ENCODE data around the gene MCM3AP. TPM values are rescaled to one million over a fixed set of nuclear protein-coding genes. Genes with fewer than 3 reads are reported as not detected.
A peak's percentile ranks its signal among the peaks of the same experiment; 100 is the strongest.

The MCM3AP gene
- total RNA-seq, 1 donor from 2014 or later = 72.4 TPM

DNA sequence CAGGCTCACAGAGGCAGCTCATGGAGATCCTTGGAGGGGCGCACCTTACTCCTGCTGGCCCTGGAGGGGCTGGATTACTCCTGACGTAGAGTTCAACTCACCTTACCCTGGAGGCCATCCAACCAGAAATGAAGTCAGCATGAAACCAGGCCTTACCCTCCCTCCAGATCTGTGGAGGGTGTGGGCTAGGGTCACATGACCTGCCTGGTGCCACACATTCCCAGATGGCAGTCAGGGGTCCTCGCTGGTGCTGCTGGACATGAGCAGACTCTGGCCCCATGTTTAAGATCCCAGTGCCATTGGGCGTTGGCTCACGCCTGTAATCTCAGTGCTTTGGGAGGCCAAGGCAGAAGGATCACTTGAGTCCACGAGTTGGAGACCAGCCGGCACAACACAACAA, 33.8 kb upstream of the MCM3AP start:
- Histone ChIP-seq H3K4me3 (no peak overlapping the region), H3K36me3 (no peaks in the 10 kb centered on the region), H3K27ac (peak overlapping the region; percentile 34), H2AFZ (replicated peaks) (no peak overlapping the region), H3K4me2 (no peak overlapping the region), H3K79me2 (ENCODE audit: low read depth) (peaks cover 49% of the 10 kb centered on the region), H3K27me3 (no peaks in the 10 kb centered on the region), H3F3A (ENCODE audit: low read depth) (peaks cover 26% of the 10 kb centered on the region), H3K9me3 (ENCODE audit: low read depth) (no peaks in the 10 kb centered on the region), H3K9ac (no peak overlapping the region), H3K4me1 (peaks cover 29% of the 10 kb centered on the region), H4K20me1 (ENCODE audit: low read depth) (peaks cover 65% of the 10 kb centered on the region)
- DNase-seq (ENCODE audit: low spot score) = no peak
- H3K4me1 Mint-ChIP-seq = peaks cover 29% of the 10 kb centered on the region
- H3K9me3 Mint-ChIP-seq = no peaks in the 10 kb centered on the region
- TF ChIP-seq EZH2 (IDR thresholded peaks at IDR 0.05) = no peak
- no peak for TF ChIP-seq EZH2phosphoT487 (IDR thresholded peaks at IDR 0.05)
- no peak for TF ChIP-seq CTCF (IDR thresholded peaks at IDR 0.05)
- H3K27me3 Mint-ChIP-seq (ENCODE audit: insufficient read depth, low read depth) = peaks cover 2% of the 10 kb centered on the region
- H3K27ac Mint-ChIP-seq = no peak overlapping the region
- peaks cover 10% of the 10 kb centered on the region for H3K36me3 Mint-ChIP-seq
- no peak overlapping the region for H3K4me3 Mint-ChIP-seq

DNA sequence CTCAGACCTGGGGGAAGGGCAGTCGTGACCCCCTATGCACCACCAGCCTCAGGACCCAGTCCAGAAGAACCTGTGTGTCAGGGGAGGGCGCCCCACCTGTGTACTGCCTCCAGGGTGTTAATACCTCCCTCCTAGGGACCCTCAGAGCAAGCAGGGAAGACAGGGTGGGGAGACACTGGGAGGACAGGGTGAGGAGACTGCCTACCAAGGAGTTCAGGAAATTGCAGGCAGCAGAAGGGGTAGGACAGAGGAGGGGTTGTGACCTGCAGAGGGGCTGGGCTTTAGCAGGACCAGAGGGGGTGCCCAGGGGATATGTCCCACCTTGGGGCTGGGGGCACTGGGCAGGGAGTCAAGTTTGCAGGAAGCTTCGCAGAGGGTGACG, 33.0 kb upstream of the MCM3AP start:
- H3K36me3 ChIP-seq = no peaks in the 10 kb centered on the region
- no peak overlapping the region for H2AFZ ChIP-seq (replicated peaks)
- TF ChIP-seq CTCF (IDR thresholded peaks at IDR 0.05) (no peak), EZH2 (IDR thresholded peaks at IDR 0.05) (no peak), EZH2phosphoT487 (IDR thresholded peaks at IDR 0.05) (no peak)
- H3K4me3 Mint-ChIP-seq = no peak overlapping the region
- no peak for DNase-seq (ENCODE audit: low spot score)
- peak overlapping the region; percentile 14 for H3K9ac ChIP-seq
- no peak overlapping the region for H3K4me3 ChIP-seq
- H4K20me1 ChIP-seq (ENCODE audit: low read depth) = peaks cover 65% of the 10 kb centered on the region
- H3K79me2 ChIP-seq (ENCODE audit: low read depth) = peaks cover 47% of the 10 kb centered on the region
- peaks cover 23% of the 10 kb centered on the region for H3F3A ChIP-seq (ENCODE audit: low read depth)
- no peaks in the 10 kb centered on the region for H3K9me3 Mint-ChIP-seq
- H3K36me3 Mint-ChIP-seq = peaks cover 13% of the 10 kb centered on the region
- no peaks in the 10 kb centered on the region for H3K27me3 Mint-ChIP-seq (ENCODE audit: insufficient read depth, low read depth)
- no peaks in the 10 kb centered on the region for H3K9me3 ChIP-seq (ENCODE audit: low read depth)
- no peaks in the 10 kb centered on the region for H3K27me3 ChIP-seq
- H3K27ac ChIP-seq = no peak overlapping the region
- peak overlapping the region; percentile 34 for H3K4me2 ChIP-seq
- H3K4me1 Mint-ChIP-seq = peaks cover 29% of the 10 kb centered on the region
- H3K27ac Mint-ChIP-seq = no peak overlapping the region
- peaks cover 29% of the 10 kb centered on the region for H3K4me1 ChIP-seq

- Mint-ChIP-seq H3K9me3 (no peaks in the 10 kb centered on the region), H3K36me3 (peaks cover 14% of the 10 kb centered on the region), H3K4me1 (peaks cover 29% of the 10 kb centered on the region), H3K4me3 (no peak overlapping the region), H3K27me3 (ENCODE audit: insufficient read depth, low read depth) (no peaks in the 10 kb centered on the region), H3K27ac (no peak overlapping the region)
- Histone ChIP-seq H3K9me3 (ENCODE audit: low read depth) (no peaks in the 10 kb centered on the region), H2AFZ (replicated peaks) (no peak overlapping the region), H3K4me2 (peak overlapping the region; percentile 34), H3K79me2 (ENCODE audit: low read depth) (peaks cover 41% of the 10 kb centered on the region), H4K20me1 (ENCODE audit: low read depth) (peaks cover 62% of the 10 kb centered on the region), H3K27ac (no peak overlapping the region), H3K36me3 (no peaks in the 10 kb centered on the region), H3K4me3 (no peak overlapping the region), H3K27me3 (no peaks in the 10 kb centered on the region), H3F3A (ENCODE audit: low read depth) (peaks cover 23% of the 10 kb centered on the region), H3K9ac (peak overlapping the region; percentile 14), H3K4me1 (peaks cover 29% of the 10 kb centered on the region)
- peak; percentile 25 for DNase-seq (ENCODE audit: low spot score)
- TF ChIP-seq EZH2phosphoT487 (IDR thresholded peaks at IDR 0.05) (no peak), EZH2 (IDR thresholded peaks at IDR 0.05) (no peak), CTCF (IDR thresholded peaks at IDR 0.05) (no peak)
Observed at GRCh38 chr21:46317710-46318463, 32.5 kb upstream of the MCM3AP start.
